DOHH2 (cell line): ENCODE measurements around the gene DNAH1.

Source experiments
- CTCF ChIP-seq: fragments of 200-600 bp; sonication (generic); IDR thresholded peaks from one replicate; pipeline ENCODE4 v1.5.1; 2014; ENCODE audit warnings: antibody characterized with exemption, mild to moderate bottlenecking, low read depth, low read length; ENCODE audit not compliant: poor library complexity, severe bottlenecking
- EZH2phosphoT487 ChIP-seq: fragments of 200-600 bp; sonication (generic); IDR thresholded peaks from 2 replicates; pipeline ENCODE4 v1.6.1; 2017; ENCODE audit warnings: borderline replicate concordance, mild to moderate bottlenecking, antibody characterized with exemption, low read length, moderate library complexity, mixed read lengths

GRCh38 chr3:52361011-52361410 lies 44.9 kb downstream of the DNAH1 start:
- no peak for TF ChIP-seq CTCF
- TF ChIP-seq EZH2phosphoT487 = no peak
